ENCODE results near the gene OBP2B.
"Not testable (repeated sequence)": the region's sequence is repeated elsewhere in the genome, so short reads cannot be mapped to it uniquely, and the experiment has no call there.

Gene OBP2B

DNA sequence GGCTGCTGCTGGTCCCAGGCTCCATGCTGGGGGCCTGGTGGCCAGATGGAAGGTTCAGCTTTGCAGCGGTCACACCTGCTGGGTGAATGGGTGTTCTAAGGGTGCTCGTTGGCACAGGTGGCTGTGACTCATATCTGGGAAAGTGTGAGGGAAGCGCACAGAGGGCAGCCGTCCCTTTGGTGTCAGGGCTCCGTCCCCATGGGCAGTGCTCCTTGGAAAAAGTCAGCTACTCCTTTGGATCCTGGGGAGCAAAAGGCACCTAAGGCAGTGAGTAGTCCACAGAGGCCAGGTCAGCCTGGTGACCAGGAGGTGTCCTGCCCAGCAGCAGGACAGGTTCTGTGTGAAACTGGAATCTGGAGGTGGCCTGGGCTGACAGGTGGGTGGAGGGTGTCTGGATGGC is 26.9 kb downstream of the OBP2B start:
- no peaks in the 10 kb centered on the region for H3K36me3 ChIP-seq (ENCODE audit: control insufficient read depth, insufficient read depth, low read length)
- H3K4me3 ChIP-seq (ENCODE audit: low read length) = no peak overlapping the region
- whole genome bisulfite sequencing (ENCODE audit: insufficient coverage, insufficient read length) = no CpG with 5 or more reads among the region's 5 CpGs
- H3K27ac ChIP-seq (ENCODE audit: low read length) = no peak overlapping the region
- H3K9me3 ChIP-seq (ENCODE audit: control insufficient read depth, insufficient read depth, low read length) = no peaks in the 10 kb centered on the region
- no peaks in the 10 kb centered on the region for H3K27me3 ChIP-seq (ENCODE audit: control insufficient read depth, insufficient read depth, low read length)
- no peak for DNase-seq (ENCODE audit: low read depth, low spot score)
- H3K4me1 ChIP-seq (ENCODE audit: control insufficient read depth, insufficient read depth, low read length) = no peaks in the 10 kb centered on the region

DNA sequence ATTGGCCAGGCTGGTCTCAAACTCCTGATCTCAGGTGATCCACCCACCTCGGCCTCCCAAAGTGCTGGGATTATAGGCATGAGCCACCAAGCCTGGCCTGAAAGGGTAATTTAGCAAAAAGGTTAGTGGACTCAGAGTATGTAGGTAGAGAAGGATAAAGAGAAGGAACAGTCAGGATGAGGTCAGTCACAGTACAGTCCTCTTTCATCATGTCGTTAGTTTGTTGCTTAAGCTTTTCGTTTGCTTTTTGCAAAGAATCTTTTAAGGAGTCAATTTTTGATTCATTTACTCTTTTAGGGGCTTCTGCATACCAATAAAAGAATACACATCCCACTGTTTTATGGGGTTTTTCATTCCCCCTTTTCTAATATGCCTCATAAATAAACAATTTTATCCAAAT is 27.5 kb downstream of the OBP2B start:
- Histone ChIP-seq H3K27me3 (ENCODE audit: control insufficient read depth, insufficient read depth, low read length) (no peaks in the 10 kb centered on the region), H3K36me3 (ENCODE audit: control insufficient read depth, insufficient read depth, low read length) (no peaks in the 10 kb centered on the region), H3K27ac (ENCODE audit: low read length) (no peak overlapping the region), H3K4me1 (ENCODE audit: control insufficient read depth, insufficient read depth, low read length) (no peaks in the 10 kb centered on the region), H3K9me3 (ENCODE audit: control insufficient read depth, insufficient read depth, low read length) (no peaks in the 10 kb centered on the region), H3K4me3 (ENCODE audit: low read length) (no peak overlapping the region)
- WGBS (ENCODE audit: insufficient coverage, insufficient read length) = no CpG with 5 or more reads among the region's 3 CpGs
- DNase-seq (ENCODE audit: low read depth, low spot score) = no peak

DNA sequence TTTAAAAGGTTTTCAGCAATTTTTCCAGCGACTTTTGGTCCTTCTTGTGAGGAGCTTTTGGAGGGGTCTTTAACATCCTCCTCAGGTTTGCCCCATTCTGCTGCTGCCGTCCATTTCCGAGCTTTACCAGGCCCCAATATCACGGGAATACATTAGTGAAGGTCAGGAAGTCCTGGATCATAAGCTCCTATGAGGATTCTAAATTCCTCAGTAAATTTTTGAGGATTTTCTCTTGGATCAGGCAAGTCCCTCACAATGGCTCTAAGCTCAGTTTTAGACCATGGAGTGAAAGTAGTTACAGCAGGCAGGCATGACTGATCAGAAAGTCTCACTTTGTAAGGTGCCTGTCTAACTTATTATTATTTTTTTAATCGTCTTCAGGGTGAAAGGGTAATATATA is 28.1 kb downstream of the OBP2B start:
- DNase-seq (ENCODE audit: low read depth, low spot score) = no peak
- Histone ChIP-seq H3K9me3 (ENCODE audit: control insufficient read depth, insufficient read depth, low read length) (no peaks in the 10 kb centered on the region), H3K27ac (ENCODE audit: low read length) (no peak overlapping the region), H3K36me3 (ENCODE audit: control insufficient read depth, insufficient read depth, low read length) (no peaks in the 10 kb centered on the region), H3K27me3 (ENCODE audit: control insufficient read depth, insufficient read depth, low read length) (no peaks in the 10 kb centered on the region; the same call in 1 of the 2 replicates), H3K4me3 (ENCODE audit: low read length) (no peak overlapping the region), H3K4me1 (ENCODE audit: control insufficient read depth, insufficient read depth, low read length) (no peaks in the 10 kb centered on the region)
- WGBS (ENCODE audit: insufficient coverage, insufficient read length) = no CpG with 5 or more reads among the region's 5 CpGs

DNA sequence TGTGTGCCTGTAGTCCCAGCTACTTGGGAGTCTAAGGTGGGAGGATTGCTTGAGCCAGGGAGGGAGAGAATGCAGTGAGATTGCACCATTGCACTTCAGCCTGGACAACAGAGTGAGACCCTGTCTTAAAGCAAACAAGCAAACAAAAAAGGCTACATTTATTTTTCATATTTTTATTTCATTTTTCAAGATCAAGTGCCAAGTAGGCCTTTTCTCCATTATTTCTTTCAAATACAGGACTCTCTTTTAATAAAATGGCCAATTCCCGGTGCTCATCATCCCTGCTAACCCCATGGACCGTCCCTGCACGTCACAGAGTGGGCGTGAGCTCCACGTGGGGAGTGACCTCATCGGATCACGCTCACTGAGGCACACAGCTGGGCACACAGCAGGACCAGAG is 36.0 kb downstream of the OBP2B start:
- no peaks in the 10 kb centered on the region for H3K4me1 ChIP-seq (ENCODE audit: control insufficient read depth, insufficient read depth, low read length)
- no peaks in the 10 kb centered on the region; the same call in 1 of the 2 replicates for H3K27me3 ChIP-seq (ENCODE audit: control insufficient read depth, insufficient read depth, low read length)
- WGBS (ENCODE audit: insufficient coverage, insufficient read length) = no CpG with 5 or more reads among the region's 7 CpGs
- DNase-seq (ENCODE audit: low read depth, low spot score) = no peak
- no peak overlapping the region for H3K4me3 ChIP-seq (ENCODE audit: low read length)
- no peaks in the 10 kb centered on the region for H3K9me3 ChIP-seq (ENCODE audit: control insufficient read depth, insufficient read depth, low read length)
- H3K36me3 ChIP-seq (ENCODE audit: control insufficient read depth, insufficient read depth, low read length) = no peaks in the 10 kb centered on the region
- H3K27ac ChIP-seq (ENCODE audit: low read length) = no peak overlapping the region

DNA sequence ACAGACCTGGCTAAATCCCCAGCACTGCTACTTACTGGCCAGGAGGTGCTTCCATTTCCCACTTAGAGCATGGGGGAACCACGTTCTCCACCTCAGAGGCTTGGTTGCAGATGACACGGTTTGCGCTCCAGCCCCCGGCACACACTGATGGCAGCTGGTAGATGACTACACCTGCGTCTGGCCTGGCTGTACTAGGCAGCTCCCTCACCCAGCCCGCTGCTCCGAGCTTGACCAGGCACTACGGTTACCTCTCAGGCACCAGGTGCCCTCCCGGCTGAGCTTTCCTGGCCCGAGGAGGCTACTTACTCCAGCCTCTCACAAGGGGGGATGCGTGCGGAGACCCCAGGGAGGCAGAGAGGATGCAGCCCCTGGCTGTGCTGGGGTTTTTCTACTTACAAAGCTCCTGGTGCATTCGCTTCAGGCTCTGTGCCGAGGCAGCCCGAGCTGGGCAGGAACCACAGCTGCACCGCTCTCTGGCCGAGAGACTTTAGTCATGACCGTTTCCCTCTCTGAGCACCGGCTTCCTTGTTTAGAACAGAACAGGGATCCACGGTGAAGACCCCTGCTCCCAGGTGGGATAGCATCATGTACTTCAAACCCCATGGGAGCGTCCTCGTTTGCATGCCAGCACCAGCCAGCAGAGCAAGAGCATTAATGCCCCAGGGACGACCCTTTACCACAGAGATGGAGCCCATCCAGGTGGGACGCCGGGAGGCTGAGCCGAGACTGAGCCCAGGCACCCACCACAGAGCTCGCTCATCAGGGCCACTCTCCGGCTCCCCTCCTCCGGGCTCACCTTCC is 37.7 kb downstream of the OBP2B start:
- Histone ChIP-seq H3K9me3 (ENCODE audit: control insufficient read depth, insufficient read depth, low read length) (no peaks in the 10 kb centered on the region), H3K27ac (ENCODE audit: low read length) (no peak overlapping the region), H3K4me1 (ENCODE audit: control insufficient read depth, insufficient read depth, low read length) (no peaks in the 10 kb centered on the region), H3K27me3 (ENCODE audit: control insufficient read depth, insufficient read depth, low read length) (no peaks in the 10 kb centered on the region; the same call in 1 of the 2 replicates), H3K4me3 (ENCODE audit: low read length) (no peak overlapping the region), H3K36me3 (ENCODE audit: control insufficient read depth, insufficient read depth, low read length) (no peaks in the 10 kb centered on the region)
- no peak for DNase-seq (ENCODE audit: low read depth, low spot score)
- WGBS (ENCODE audit: insufficient coverage, insufficient read length) = no CpG with 5 or more reads among the region's 29 CpGs

DNA sequence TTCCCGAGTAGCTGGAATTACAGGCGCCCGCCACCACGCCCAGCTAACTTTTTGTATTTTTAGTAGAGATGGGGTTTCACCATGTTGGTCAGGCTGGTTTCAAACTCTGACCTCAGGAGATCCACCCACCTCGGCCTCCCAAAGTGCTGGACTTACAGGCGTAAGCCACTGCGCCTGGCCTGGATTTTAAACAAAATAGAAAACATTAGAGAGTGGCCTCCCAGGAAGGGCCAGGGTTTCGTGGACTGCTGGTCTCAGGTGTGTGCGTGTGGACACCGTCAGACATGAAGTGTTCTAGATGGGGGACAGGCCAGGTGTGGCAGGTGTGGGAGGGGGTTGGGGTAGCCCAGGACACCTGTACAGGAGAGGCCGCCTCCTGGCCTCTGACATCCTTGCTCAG is 38.3 kb downstream of the OBP2B start:
- H3K4me1 ChIP-seq (ENCODE audit: control insufficient read depth, insufficient read depth, low read length) = no peaks in the 10 kb centered on the region
- no peak for DNase-seq (ENCODE audit: low read depth, low spot score)
- no peaks in the 10 kb centered on the region for H3K9me3 ChIP-seq (ENCODE audit: control insufficient read depth, insufficient read depth, low read length)
- WGBS (ENCODE audit: insufficient coverage, insufficient read length) = no CpG with 5 or more reads among the region's 11 CpGs
- H3K4me3 ChIP-seq (ENCODE audit: low read length) = no peak overlapping the region
- no peaks in the 10 kb centered on the region for H3K27me3 ChIP-seq (ENCODE audit: control insufficient read depth, insufficient read depth, low read length)
- H3K27ac ChIP-seq (ENCODE audit: low read length) = no peak overlapping the region
- no peaks in the 10 kb centered on the region for H3K36me3 ChIP-seq (ENCODE audit: control insufficient read depth, insufficient read depth, low read length)

DNA sequence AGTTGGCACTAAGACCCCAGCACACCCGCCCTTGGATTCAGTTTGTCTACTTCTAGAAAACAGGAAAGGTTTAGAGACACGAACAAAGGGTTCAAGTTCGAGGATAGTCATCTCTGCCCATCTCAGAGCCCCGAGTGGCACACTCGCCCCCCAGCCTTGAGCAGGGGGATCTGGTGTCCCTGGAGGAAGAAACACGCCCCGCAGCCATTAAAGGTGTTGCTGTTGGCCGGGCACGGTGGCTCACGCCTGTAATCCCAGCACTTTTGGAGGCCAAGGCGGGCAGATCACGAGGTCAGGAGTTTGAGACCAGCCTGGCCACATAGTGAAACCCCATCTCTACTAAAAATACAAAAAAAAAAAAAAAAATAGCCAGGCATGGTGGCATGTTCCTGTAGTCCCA is 39.4 kb downstream of the OBP2B start:
- not testable (repeated sequence) for H3K36me3 ChIP-seq (ENCODE audit: control insufficient read depth, insufficient read depth, low read length); H3K27ac ChIP-seq (ENCODE audit: low read length); H3K9me3 ChIP-seq (ENCODE audit: control insufficient read depth, insufficient read depth, low read length); H3K4me1 ChIP-seq (ENCODE audit: control insufficient read depth, insufficient read depth, low read length); DNase-seq (ENCODE audit: low read depth, low spot score); H3K27me3 ChIP-seq (ENCODE audit: control insufficient read depth, insufficient read depth, low read length); H3K4me3 ChIP-seq (ENCODE audit: low read length)
- no CpG with 5 or more reads among the region's 12 CpGs for WGBS (ENCODE audit: insufficient coverage, insufficient read length)

DNA sequence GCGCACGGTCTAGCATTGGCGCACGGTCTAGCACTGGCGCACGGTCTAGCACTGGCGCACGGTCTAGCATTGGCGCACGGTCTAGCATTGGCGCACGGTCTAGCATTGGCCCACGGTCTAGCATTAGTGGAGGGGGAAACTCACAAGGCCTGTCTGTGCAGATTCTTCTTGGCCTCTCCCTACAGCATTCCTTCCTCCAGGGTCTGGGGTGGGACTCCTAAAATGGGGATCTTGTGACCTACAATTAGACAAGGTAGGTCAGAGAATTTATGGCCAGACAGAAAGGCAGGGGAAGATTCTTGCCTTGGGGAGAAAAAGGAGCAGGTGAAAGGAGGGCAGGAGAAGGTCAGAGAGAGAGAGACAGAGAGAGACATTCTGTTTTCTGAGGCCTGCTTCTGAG is 39.9 kb downstream of the OBP2B start:
- no peak overlapping the region for H3K4me3 ChIP-seq (ENCODE audit: low read length)
- no peak for DNase-seq (ENCODE audit: low read depth, low spot score)
- no peaks in the 10 kb centered on the region for H3K36me3 ChIP-seq (ENCODE audit: control insufficient read depth, insufficient read depth, low read length)
- H3K9me3 ChIP-seq (ENCODE audit: control insufficient read depth, insufficient read depth, low read length) = no peaks in the 10 kb centered on the region
- H3K27me3 ChIP-seq (ENCODE audit: control insufficient read depth, insufficient read depth, low read length) = no peaks in the 10 kb centered on the region
- no CpG with 5 or more reads among the region's 13 CpGs for WGBS (ENCODE audit: insufficient coverage, insufficient read length)
- H3K27ac ChIP-seq (ENCODE audit: low read length) = no peak overlapping the region
- no peaks in the 10 kb centered on the region for H3K4me1 ChIP-seq (ENCODE audit: control insufficient read depth, insufficient read depth, low read length)

DNA sequence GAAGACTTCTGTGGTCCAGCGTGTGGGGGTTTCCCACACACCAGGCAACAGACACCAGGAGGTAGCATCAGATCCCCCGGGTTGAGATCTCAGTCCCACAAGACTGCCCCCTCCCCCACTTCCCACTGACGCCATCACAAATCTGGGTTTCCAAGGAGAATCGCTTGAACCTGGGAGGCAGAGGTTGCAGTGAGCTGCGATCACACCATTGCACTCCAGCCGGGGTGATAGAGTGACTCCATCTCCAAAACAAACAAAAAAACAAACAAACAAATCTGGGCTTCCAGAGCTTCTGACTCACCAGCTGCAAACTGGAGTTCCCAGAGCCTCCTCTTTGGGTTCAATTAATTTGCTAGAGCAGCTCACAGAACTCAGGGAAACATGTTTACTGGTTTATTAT is 40.6 kb downstream of the OBP2B start:
- Histone ChIP-seq H3K36me3 (ENCODE audit: control insufficient read depth, insufficient read depth, low read length) (no peaks in the 10 kb centered on the region; the same call in 1 of the 2 replicates), H3K4me3 (ENCODE audit: low read length) (no peak overlapping the region), H3K9me3 (ENCODE audit: control insufficient read depth, insufficient read depth, low read length) (no peaks in the 10 kb centered on the region), H3K27me3 (ENCODE audit: control insufficient read depth, insufficient read depth, low read length) (no peaks in the 10 kb centered on the region), H3K4me1 (ENCODE audit: control insufficient read depth, insufficient read depth, low read length) (peaks cover 1% of the 10 kb centered on the region; the same call in 1 of the 2 replicates), H3K27ac (ENCODE audit: low read length) (no peak overlapping the region)
- whole genome bisulfite sequencing (ENCODE audit: insufficient coverage, insufficient read length) = no CpG with 5 or more reads among the region's 6 CpGs
- DNase-seq (ENCODE audit: low read depth, low spot score) = no peak

DNA sequence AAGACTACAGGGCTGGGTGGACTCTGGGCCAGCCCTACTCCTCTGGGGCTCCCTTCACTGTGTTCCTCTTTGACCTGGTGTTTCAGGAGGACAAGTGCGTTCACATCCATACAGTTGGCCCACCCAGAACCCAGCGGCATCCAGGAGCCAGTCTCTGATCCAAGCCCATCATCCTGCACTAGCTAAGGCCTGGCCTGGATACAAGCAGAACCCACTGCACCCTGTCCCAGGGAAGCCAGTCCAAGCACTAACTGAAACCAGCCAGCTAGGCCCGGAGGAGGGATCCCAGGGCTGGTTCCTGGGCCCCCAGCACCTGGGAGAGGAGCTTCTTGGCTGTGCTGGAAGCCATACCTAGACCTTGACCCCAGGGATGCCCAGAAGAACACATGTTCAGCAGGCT is 41.3 kb downstream of the OBP2B start:
- no peaks in the 10 kb centered on the region; the same call in 1 of the 2 replicates for H3K36me3 ChIP-seq (ENCODE audit: control insufficient read depth, insufficient read depth, low read length)
- H3K27ac ChIP-seq (ENCODE audit: low read length) = no peak overlapping the region
- DNase-seq (ENCODE audit: low read depth, low spot score) = no peak
- H3K4me3 ChIP-seq (ENCODE audit: low read length) = no peak overlapping the region
- no CpG with 5 or more reads among the region's 3 CpGs for whole genome bisulfite sequencing (ENCODE audit: insufficient coverage, insufficient read length)
- peaks cover 6% of the 10 kb centered on the region; the same call in 1 of the 2 replicates for H3K4me1 ChIP-seq (ENCODE audit: control insufficient read depth, insufficient read depth, low read length)
- H3K27me3 ChIP-seq (ENCODE audit: control insufficient read depth, insufficient read depth, low read length) = peaks cover 6% of the 10 kb centered on the region; the same call in 1 of the 2 replicates
- H3K9me3 ChIP-seq (ENCODE audit: control insufficient read depth, insufficient read depth, low read length) = no peaks in the 10 kb centered on the region
